ENCODE measurements around the gene GGTA1.

Gene GGTA1

GRCh38 chr9:121505903-121506735 lies 6.5 kb upstream of the GGTA1 start:
- CTCF ChIA-PET = interaction anchor here (1.3 to 1.8 kb wide), 2 partner anchors 8 to 11 kb away, joined by 3 to 7 read pairs; no protein-coding TSS in a partner anchor
- POLR2A ChIA-PET = no interaction called here
- TF ChIP-seq, protein P1, sequence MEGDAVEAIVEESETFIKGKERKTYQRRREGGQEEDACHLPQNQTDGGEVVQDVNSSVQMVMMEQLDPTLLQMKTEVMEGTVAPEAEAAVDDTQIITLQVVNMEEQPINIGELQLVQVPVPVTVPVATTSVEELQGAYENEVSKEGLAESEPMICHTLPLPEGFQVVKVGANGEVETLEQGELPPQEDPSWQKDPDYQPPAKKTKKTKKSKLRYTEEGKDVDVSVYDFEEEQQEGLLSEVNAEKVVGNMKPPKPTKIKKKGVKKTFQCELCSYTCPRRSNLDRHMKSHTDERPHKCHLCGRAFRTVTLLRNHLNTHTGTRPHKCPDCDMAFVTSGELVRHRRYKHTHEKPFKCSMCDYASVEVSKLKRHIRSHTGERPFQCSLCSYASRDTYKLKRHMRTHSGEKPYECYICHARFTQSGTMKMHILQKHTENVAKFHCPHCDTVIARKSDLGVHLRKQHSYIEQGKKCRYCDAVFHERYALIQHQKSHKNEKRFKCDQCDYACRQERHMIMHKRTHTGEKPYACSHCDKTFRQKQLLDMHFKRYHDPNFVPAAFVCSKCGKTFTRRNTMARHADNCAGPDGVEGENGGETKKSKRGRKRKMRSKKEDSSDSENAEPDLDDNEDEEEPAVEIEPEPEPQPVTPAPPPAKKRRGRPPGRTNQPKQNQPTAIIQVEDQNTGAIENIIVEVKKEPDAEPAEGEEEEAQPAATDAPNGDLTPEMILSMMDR (IDR thresholded peaks at IDR 0.05; ENCODE audit: insufficient read depth, low read length, missing control alignments) = no peak
- no peak overlapping the region for H3K4me3 ChIP-seq (ENCODE audit: low read depth, low read length)
- no peak for DNase-seq (ENCODE audit: low read depth, low spot score)

GRCh38 chr9:121503444-121503843 lies 3.8 kb upstream of the GGTA1 start:
- no peak for DNase-seq (ENCODE audit: low read depth, low spot score)
- TF ChIP-seq, protein P1 (IDR thresholded peaks at IDR 0.05; ENCODE audit: insufficient read depth, low read length, missing control alignments) = no peak
- no peak overlapping the region for H3K4me3 ChIP-seq (ENCODE audit: low read depth, low read length)
- CTCF ChIA-PET = interaction anchor here (1.2 kb wide), 1 partner anchor 12 kb away, joined by 3 read pairs; no protein-coding TSS in a partner anchor
- POLR2A ChIA-PET = no interaction called here

DNA sequence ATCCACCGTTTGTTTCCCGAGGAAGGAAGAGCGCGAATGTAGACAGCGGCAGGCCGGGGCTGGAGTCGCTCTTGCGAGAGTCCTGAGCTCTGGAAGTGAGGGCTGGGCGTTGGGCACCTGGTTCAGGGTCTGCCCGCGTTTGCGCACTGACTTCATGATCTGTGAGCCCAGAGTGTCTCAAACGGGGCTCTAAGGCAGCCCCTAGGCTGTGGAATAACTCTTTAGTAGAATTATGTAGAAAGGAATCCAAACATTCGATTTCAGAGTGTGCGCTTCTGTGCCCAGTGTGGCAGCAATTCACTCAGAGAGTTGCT lies 478 bp upstream of the GGTA1 start:
- POLR2A ChIA-PET = no interaction called here
- no peak for DNase-seq (ENCODE audit: low read depth, low spot score)
- H3K4me3 ChIP-seq (ENCODE audit: low read depth, low read length) = peak overlapping the region; percentile 49
- TF ChIP-seq, protein P1 (IDR thresholded peaks at IDR 0.05; ENCODE audit: insufficient read depth, low read length, missing control alignments) = no peak
- CTCF ChIA-PET = interaction anchor here (0.7 to 1.5 kb wide), 3 partner anchors 10 to 48 kb away, joined by 3 to 5 read pairs (median 4); no protein-coding TSS in a partner anchor

GRCh38 chr9:121499177-121499426 lies 542 bp downstream of the GGTA1 start:
- POLR2A ChIA-PET = no interaction called here
- TF ChIP-seq, protein P1 (IDR thresholded peaks at IDR 0.05; ENCODE audit: insufficient read depth, low read length, missing control alignments) = no peak
- CTCF ChIA-PET = interaction anchor here (0.8 to 1.6 kb wide), 3 partner anchors 9 to 65 kb away, joined by 3 to 5 read pairs (median 4); no protein-coding TSS in a partner anchor
- no peak for DNase-seq (ENCODE audit: low read depth, low spot score)
- peak overlapping the region; percentile 45 for H3K4me3 ChIP-seq (ENCODE audit: low read depth, low read length)

DNA sequence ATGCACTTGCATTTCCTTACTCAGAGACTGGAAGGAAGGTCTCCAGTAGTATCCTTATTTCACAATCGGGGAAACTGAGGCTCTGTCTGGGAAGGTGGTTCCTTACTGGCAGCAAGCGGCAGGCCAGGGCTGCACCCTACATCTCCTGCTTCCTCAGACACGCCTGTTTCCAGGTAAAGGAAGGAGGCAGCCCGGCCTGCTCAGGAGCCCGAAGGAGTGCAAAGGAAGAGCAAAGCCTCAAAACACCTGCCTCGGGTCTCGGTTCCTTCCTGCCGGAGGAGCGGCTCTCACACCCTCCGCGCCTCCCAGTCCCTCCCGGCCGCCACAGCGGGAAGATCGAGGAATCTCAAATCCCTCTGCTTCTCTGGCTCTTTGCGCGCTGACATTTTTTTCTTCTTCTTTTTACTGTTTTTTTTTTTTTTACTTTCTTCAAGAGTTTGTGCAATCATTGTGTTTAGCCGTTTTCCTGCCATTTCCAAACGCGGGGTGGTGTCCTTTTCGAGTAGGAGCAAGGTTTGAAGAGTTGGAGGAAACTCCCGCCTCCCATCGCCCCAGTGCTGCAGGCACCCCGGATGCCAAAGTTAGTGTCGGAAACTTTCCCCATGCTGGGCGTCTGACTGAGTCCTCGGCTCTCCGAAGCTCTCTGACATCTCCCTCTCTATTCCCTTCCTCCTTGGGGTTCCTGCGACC lies 1.0 kb downstream of the GGTA1 start:
- H3K4me3 ChIP-seq (ENCODE audit: low read depth, low read length) = peak overlapping the region; percentile 45
- DNase-seq (ENCODE audit: low read depth, low spot score) = no peak
- POLR2A ChIA-PET = no interaction called here
- CTCF ChIA-PET = interaction anchor here (1.0 to 1.6 kb wide), 7 partner anchors 9 to 64 kb away, joined by 3 to 9 read pairs (median 5); no protein-coding TSS in a partner anchor
- TF ChIP-seq, protein P1 (IDR thresholded peaks at IDR 0.05; ENCODE audit: insufficient read depth, low read length, missing control alignments) = no peak

- no peak for DNase-seq (ENCODE audit: low read depth, low spot score)
- TF ChIP-seq, protein P1 (IDR thresholded peaks at IDR 0.05; ENCODE audit: insufficient read depth, low read length, missing control alignments) = peak; percentile 55
- ChIA-PET POLR2A (no interaction called here), CTCF (interaction anchor here (0.6 to 1.6 kb wide), 10 partner anchors 8 to 501 kb away, joined by 3 to 9 read pairs (median 4); no protein-coding TSS in a partner anchor)
- H3K4me3 ChIP-seq (ENCODE audit: low read depth, low read length) = no peak overlapping the region
Measured at GRCh38 chr9:121498150-121498486, 1.5 kb downstream of the GGTA1 start.
